B cell (primary cell): ENCODE data around the gene PCNX3. TPM values are rescaled to one million over a fixed set of nuclear protein-coding genes. Genes with fewer than 3 reads are reported as not detected.

Experiments
- ATAC-seq: fragments of 200-7000 bp; cut with Tn5 transposase; one replicate; pipeline ENCODE4 v1.10.0; 2021; ENCODE audit warnings: low read depth, mild to moderate bottlenecking, moderate number of reproducible peaks, moderate library complexity
- CTCF ChIA-PET: fragments of 350-600 bp; sonication (Branson Sonifier 250); formaldehyde crosslinking; loops from one replicate; lab custom pipeline; 2021; ENCODE audit warnings: antibody characterized with exemption, inconsistent platforms; lab: Charles Lee
- POLR2A ChIA-PET: fragments of 350-600 bp; sonication (Branson Sonifier 250); formaldehyde crosslinking; loops from one replicate; lab custom pipeline; 2021; ENCODE audit warnings: antibody characterized with exemption; lab: Charles Lee
- DNase-seq: peaks from one replicate; pipeline ENCODE4 v3.0.0; 2013
- H2AFZ ChIP-seq: 2 replicates; pipeline ENCODE4 v1.6.1; 2012; ENCODE audit warnings: mild to moderate bottlenecking, low read depth, low read length; ENCODE audit not compliant: insufficient read depth, poor library complexity, severe bottlenecking
- H3K27ac ChIP-seq, 2 donors: 1 replicate in 1 of 2; 2 replicates in 1 of 2; pipeline ENCODE4 v1.5.1; 2012 to 2013; ENCODE audit warnings: low read length in 2 of 2, mild to moderate bottlenecking in 2 of 2, moderate library complexity in 1 of 2
- H3K27me3 ChIP-seq, 4 experiments: fragments of 200-600 bp in 1 of 4; sonication (generic) in 1 of 4; replicated peaks in 1 of 4; 1 replicate in 2 of 4; 2 replicates in 2 of 4; pipeline versions ENCODE4 v1.6.1 to v1.7.0; 2013 to 2016; ENCODE audit warnings: low read length in 3 of 4, mild to moderate bottlenecking in 2 of 4, mixed read lengths in 1 of 4, moderate library complexity in 1 of 4; ENCODE audit not compliant: insufficient read depth in 4 of 4, control insufficient read depth in 3 of 4; ENCODE audit errors: control extremely low read depth in 1 of 4
- H3K36me3 ChIP-seq, 2 experiments: replicated peaks in 1 of 2; 1 replicate in 1 of 2; 2 replicates in 1 of 2; pipeline versions ENCODE4 v1.6.1 to v1.7.1; 2013; ENCODE audit warnings: low read length in 1 of 2; ENCODE audit not compliant: insufficient read depth in 2 of 2, control insufficient read depth in 1 of 2; ENCODE audit errors: control extremely low read depth in 1 of 2, extremely low read depth in 1 of 2
- H3K4me1 ChIP-seq, 2 donors: fragments of 200-600 bp in 1 of 2; sonication (generic) in 1 of 2; 1 replicate in 1 of 2; 2 replicates in 1 of 2; pipeline versions ENCODE4 v1.5.1 to v1.6.1; 2013 to 2017; ENCODE audit warnings: low read length in 2 of 2; ENCODE audit not compliant: control insufficient read depth in 2 of 2, insufficient read depth in 2 of 2
- H3K4me2 ChIP-seq: replicated peaks from 2 replicates; pipeline ENCODE3; 2012; ENCODE audit warnings: mild to moderate bottlenecking, low read depth, low read length; ENCODE audit not compliant: poor library complexity, severe bottlenecking
- H3K4me3 ChIP-seq, 5 experiments: fragments of 200-600 bp in 1 of 5; sonication (generic) in 1 of 5; 1 replicate in 3 of 5; 2 replicates in 2 of 5; pipeline versions ENCODE4 v1.5.1 to v1.7.0; 2011 to 2016; ENCODE audit warnings: low read length in 4 of 5, mild to moderate bottlenecking in 4 of 5, low read depth in 2 of 5, control low read depth in 1 of 5, moderate library complexity in 1 of 5; ENCODE audit not compliant: insufficient read depth in 1 of 5; ENCODE audit errors: control extremely low read depth in 1 of 5, extremely low read depth in 1 of 5
- H3K79me2 ChIP-seq: fragments of 200-600 bp; sonication (generic); one replicate; pipeline ENCODE4 v1.6.0; 2016; ENCODE audit warnings: low read length; ENCODE audit not compliant: control insufficient read depth, insufficient read depth
- H3K9ac ChIP-seq: fragments of 200-600 bp; sonication (generic); 2 replicates; pipeline ENCODE4 v1.6.1; 2017; ENCODE audit warnings: mild to moderate bottlenecking, low read length, moderate library complexity
- H3K9me3 ChIP-seq, 3 donors: one replicate each; pipeline versions ENCODE4 v1.6.1 to v1.7.1; 2013; ENCODE audit warnings: low read length in 2 of 3; ENCODE audit not compliant: control insufficient read depth in 2 of 3, insufficient read depth in 1 of 3; ENCODE audit errors: control extremely low read depth in 1 of 3
- H4K20me1 ChIP-seq: 2 replicates; pipeline ENCODE4 v1.6.0; 2012; ENCODE audit warnings: mild to moderate bottlenecking, low read length; ENCODE audit not compliant: insufficient read depth, control insufficient read depth, poor library complexity, severe bottlenecking
- H3K27ac Mint-ChIP-seq: one replicate; pipeline ENCODE4 v1.8.0; 2021; ENCODE audit warnings: mixed read lengths
- H3K27me3 Mint-ChIP-seq: one replicate; pipeline ENCODE4 v1.8.0; 2021; ENCODE audit warnings: mixed read lengths
- H3K4me1 Mint-ChIP-seq: one replicate; pipeline ENCODE4 v1.8.0; 2021; ENCODE audit warnings: mixed read lengths
- H3K4me3 Mint-ChIP-seq: one replicate; pipeline ENCODE4 v1.8.0; 2021; ENCODE audit warnings: mixed read lengths
- H3K9me3 Mint-ChIP-seq: one replicate; pipeline ENCODE4 v1.8.0; 2022; ENCODE audit warnings: mixed read lengths; ENCODE audit not compliant: insufficient read depth
- CTCF ChIP-seq: fragments of 200-600 bp; IDR thresholded peaks from one replicate; pipeline ENCODE4 v1.8.0; 2022; ENCODE audit warnings: antibody characterized with exemption, mild to moderate bottlenecking
- EZH2 ChIP-seq: IDR thresholded peaks from 2 replicates; pipeline ENCODE4 v1.6.1; 2012; ENCODE audit warnings: borderline replicate concordance, low read depth, mild to moderate bottlenecking, moderate library complexity, low read length; ENCODE audit not compliant: insufficient read depth, poor library complexity, severe bottlenecking
- WGBS: methylation state at CpG from one replicate; pipeline ENCODE4 v1.1.5; 2013; ENCODE audit warnings: missing lambda C conversion rate; ENCODE audit not compliant: insufficient coverage; 5-methylcytosine and 5-hydroxymethylcytosine counted together
- intact Hi-C: fragments of 100-400 bp; cut with micrococcal nuclease; formaldehyde crosslinking; loops from one replicate; pipeline ENCODE4 v1.10.0; 2022
- polyA plus RNA-seq: library from polyadenylated mRNA; depleted of rRNA; stranded (reverse); fragments of >200 nt; gene quantifications from 2 replicates; pipeline ENCODE4 v1.2.3, GENCODE V29; 2012
- total RNA-seq, 2 donors: library from RNA; stranded (reverse); fragments of 120-200 nt in 1 of 2; gene quantifications; 1 replicate in 1 of 2; 2 replicates in 1 of 2; pipeline versions ENCODE4 v1.2.3 to v1.2.4, GENCODE V29; 2013 to 2022

PCNX3 gene
- total and polyA plus RNA-seq, 2 donors (not counting 1 experiment from before 2014, with no cell fraction given), result 61.5 to 62.8 TPM

DNA sequence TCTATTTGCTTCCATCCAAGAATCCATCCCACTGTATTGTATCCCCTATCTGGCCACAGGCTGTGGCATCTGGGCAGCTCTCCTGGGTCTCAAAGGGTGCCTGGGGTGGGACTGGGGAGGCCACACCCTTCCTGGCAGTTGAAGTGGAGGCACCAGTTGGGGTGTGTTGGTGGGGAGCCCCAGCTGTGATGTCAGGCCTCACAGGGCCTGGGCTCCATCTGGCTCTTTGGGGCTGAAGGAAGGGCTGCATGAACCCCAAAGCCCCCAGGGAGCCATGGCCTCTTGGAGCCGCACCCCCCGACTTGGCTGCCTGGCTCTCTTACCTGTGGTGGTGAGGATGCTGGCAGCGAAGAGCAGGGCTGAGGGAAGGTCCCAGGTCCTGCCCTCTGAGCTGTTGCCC lies 20.4 kb upstream of the PCNX3 start:
- DNase-seq (no peak), ATAC-seq (peak; percentile 16)
- TF ChIP-seq EZH2 (no peak), CTCF (no peak)
- 79% methylated on average over 3 of the region's 3 CpGs for WGBS
- H3K4me1 ChIP-seq, result peaks cover 3 to 16% of the 10 kb centered on the region in 2 donors
- H3K79me2 ChIP-seq, result peaks cover 10% of the 10 kb centered on the region
- H3K4me3 ChIP-seq, result no peak overlapping the region
- intact Hi-C loops, result no loop called here
- no peaks in the 10 kb centered on the region for H3K27me3 Mint-ChIP-seq
- no peaks in the 10 kb centered on the region for H3K9me3 ChIP-seq
- ChIA-PET POLR2A (interaction anchor here (0.7 to 1.9 kb wide), 4 partner anchors 10 to 55 kb away, joined by 3 to 10 read pairs (median 3); no protein-coding TSS in a partner anchor), CTCF (interaction anchor here (0.7 to 9.7 kb wide), 8 partner anchors 11 to 370 kb away, joined by 3 to 144 read pairs (median 9); partner anchors contain the start of genes FAM89B and ZNRD2)
- H3K9me3 Mint-ChIP-seq, result no peaks in the 10 kb centered on the region
- no peaks in the 10 kb centered on the region for H3K27me3 ChIP-seq
- H3K4me1 Mint-ChIP-seq, result peaks cover 14% of the 10 kb centered on the region
- H2AFZ ChIP-seq, result no peak overlapping the region
- no peak overlapping the region for H3K4me3 Mint-ChIP-seq
- peaks cover 18% of the 10 kb centered on the region for H4K20me1 ChIP-seq
- no peak overlapping the region for H3K27ac ChIP-seq
- H3K36me3 ChIP-seq, result peaks cover 0 to 42% of the 10 kb centered on the region in 2 experiments
- peak overlapping the region; percentile 17 for H3K27ac Mint-ChIP-seq
- H3K9ac ChIP-seq, result no peak overlapping the region
- no peak overlapping the region for H3K4me2 ChIP-seq

DNA sequence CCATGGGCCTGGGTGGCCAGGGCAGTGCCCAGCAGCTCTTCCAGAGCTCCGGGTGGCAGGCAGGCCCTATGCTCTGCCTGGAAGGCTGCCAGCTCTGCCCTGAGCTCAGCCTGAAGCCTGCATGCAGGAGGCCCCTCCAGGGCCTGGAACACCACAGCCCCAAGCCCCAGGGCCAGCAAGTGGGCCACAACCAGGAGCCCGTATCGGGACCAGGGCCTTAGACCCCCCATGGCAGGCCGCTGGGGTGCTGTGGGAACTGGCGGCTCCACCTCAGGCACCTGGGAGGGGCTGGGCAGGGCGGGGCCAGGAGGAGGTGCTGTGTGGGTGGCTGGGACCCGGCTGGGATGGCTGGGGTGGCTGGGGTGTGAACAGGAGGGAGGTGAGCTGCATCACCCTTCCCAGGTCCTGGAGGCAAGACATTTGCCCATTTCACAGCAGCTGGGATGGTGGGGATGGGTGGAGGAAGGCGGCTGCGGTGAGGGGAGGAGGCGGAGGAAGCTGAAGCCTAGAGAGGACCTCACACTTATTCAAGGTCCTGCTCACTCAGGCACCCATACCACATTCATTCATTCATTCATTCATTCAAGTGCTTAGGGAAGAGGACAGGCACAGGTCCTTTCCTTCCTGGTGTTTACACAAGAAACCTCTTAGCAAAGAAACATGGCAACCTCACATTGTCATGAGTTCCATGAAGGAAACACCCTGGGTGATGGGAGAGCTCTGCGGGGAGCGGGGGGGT lies 19.9 kb upstream of the PCNX3 start, which contains the start of gene KCNK7:
KCNK7 (minus strand) TSS at position 258 of the 739 bp plus-strand sequence; CDS start at position 230, 28 bp downstream.
- POLR2A ChIA-PET, result interaction anchor here (0.7 to 1.2 kb wide), 3 partner anchors 10 to 53 kb away, joined by 3 read pairs; no protein-coding TSS in a partner anchor
- H3K4me2 ChIP-seq, result no peak within 1 kb of the TSS
- no peaks in the 10 kb centered on the region for H3K27me3 Mint-ChIP-seq
- no peak within 1 kb of the TSS for H3K4me3 ChIP-seq
- TF ChIP-seq EZH2 (no peak), CTCF (no peak)
- peaks cover 12% of the 10 kb centered on the region for H3K4me1 Mint-ChIP-seq
- H3K79me2 ChIP-seq, result peaks cover 10% of the 10 kb centered on the region
- H3K4me1 ChIP-seq, result peaks cover 3 to 16% of the 10 kb centered on the region in 2 donors
- H3K36me3 ChIP-seq, result peaks cover 0 to 37% of the 10 kb centered on the region in 2 experiments
- no peak within 1 kb of the TSS for H2AFZ ChIP-seq
- H3K27ac ChIP-seq, result no peak within 1 kb of the TSS
- H3K4me3 Mint-ChIP-seq, result no peak within 1 kb of the TSS
- H3K27me3 ChIP-seq, result no peaks in the 10 kb centered on the region
- 86% methylated on average over 9 of the region's 12 CpGs for WGBS
- H3K9me3 ChIP-seq, result no peaks in the 10 kb centered on the region
- H3K27ac Mint-ChIP-seq, result peak within 1 kb of the TSS; percentile 17
- intact Hi-C loops, result no loop called here
- CTCF ChIA-PET, result interaction anchor here (0.7 to 3.2 kb wide), 4 partner anchors 24 to 266 kb away, joined by 3 to 40 read pairs (median 4); partner anchors contain the start of genes FAM89B and ZNRD2
- H3K9ac ChIP-seq, result no peak within 1 kb of the TSS
- no peaks in the 10 kb centered on the region for H3K9me3 Mint-ChIP-seq
- H4K20me1 ChIP-seq, result peaks cover 18% of the 10 kb centered on the region
- no peak for DNase-seq
- ATAC-seq, result no peak
